MCF 10A (cell line): Measurements from ENCODE around the gene DNAJC21. TPM values are rescaled to one million over a fixed set of nuclear protein-coding genes. Genes with fewer than 3 reads are reported as not detected.

Experiments used
- Bru-seq: library from RNA; stranded (reverse); fragments of 400-500 nt; gene quantifications from one replicate; lab custom pipeline; 2021; lab: Mats Ljungman, UMichigan
- BruChase-seq, 2 experiments: library from RNA; stranded (reverse); fragments of 400-500 nt; gene quantifications; one replicate each; lab custom pipeline; 2021; lab: Mats Ljungman, UMichigan
- BruUV-seq: library from RNA; stranded (reverse); fragments of 400-500 nt; replicated peaks from 2 replicates; lab custom pipeline; 2021; lab: Mats Ljungman, UMichigan
- CTCF ChIA-PET: fragments of 300-600 bp; sonication (Branson Sonifier 250); formaldehyde crosslinking; extraction: SDS; loops from one replicate; lab custom pipeline; 2021; ENCODE audit warnings: antibody characterized with exemption, inconsistent platforms; lab: Yijun Ruan, JAX
- POLR2A ChIA-PET: fragments of 300-600, 350-650 bp; sonication (Branson Sonifier 250); formaldehyde crosslinking; extraction: SDS; loops from one replicate; lab custom pipeline; 2020; ENCODE audit warnings: antibody characterized with exemption, inconsistent platforms; lab: Yijun Ruan, JAX
- DNase-seq: peaks from one replicate; pipeline ENCODE4 v3.0.0-alpha.2; 2018; ENCODE audit not compliant: unreplicated experiment
- H3K27ac Mint-ChIP-seq: one replicate; pipeline ENCODE4 v1.8.0; 2022; ENCODE audit warnings: mild to moderate bottlenecking, low read depth, mixed read lengths; ENCODE audit not compliant: unreplicated experiment
- H3K27me3 Mint-ChIP-seq: one replicate; pipeline ENCODE4 v1.8.0; 2022; ENCODE audit warnings: mixed read lengths; ENCODE audit not compliant: insufficient read depth, unreplicated experiment
- H3K36me3 Mint-ChIP-seq: one replicate; pipeline ENCODE4 v1.8.0; 2022; ENCODE audit warnings: mild to moderate bottlenecking, moderate library complexity, mixed read lengths; ENCODE audit not compliant: insufficient read depth, unreplicated experiment
- H3K4me1 Mint-ChIP-seq: one replicate; pipeline ENCODE4 v1.8.0; 2022; ENCODE audit warnings: mixed read lengths; ENCODE audit not compliant: insufficient read depth, unreplicated experiment
- H3K4me3 Mint-ChIP-seq: one replicate; pipeline ENCODE4 v1.8.0; 2022; ENCODE audit warnings: mild to moderate bottlenecking, moderate library complexity, mixed read lengths; ENCODE audit not compliant: unreplicated experiment
- H3K9me3 Mint-ChIP-seq: one replicate; pipeline ENCODE4 v1.8.0; 2022; ENCODE audit warnings: mixed read lengths; ENCODE audit not compliant: unreplicated experiment
- CTCF ChIP-seq: fragments of 200-600 bp; IDR thresholded peaks from one replicate; pipeline ENCODE4 v1.8.0; 2022; ENCODE audit warnings: antibody characterized with exemption, mild to moderate bottlenecking; ENCODE audit not compliant: unreplicated experiment
- intact Hi-C: fragments of 100-400 bp; cut with micrococcal nuclease; formaldehyde crosslinking; loops from 2 replicates; pipeline ENCODE4 v1.14.1; 2022
- long read RNA-seq: library from polyadenylated mRNA; stranded (forward); transcript quantifications from one replicate; pipeline ENCODE4 v2.0.0, GENCODE V29; 2022
- total RNA-seq: library from RNA; stranded (reverse); gene quantifications from 2 replicates; pipeline ENCODE4 v1.2.3, GENCODE V29; 2022

The DNAJC21 gene
- total RNA-seq, result 62.3 and 64.6 TPM in 2 replicates
- percentile 81 among the genes with signal in this experiment for Bru-seq, nascent RNA
- percentile 90 among the genes with signal in this experiment for BruChase-seq, experiment 1, labeled RNA remaining after a 6-hour chase
- percentile 83 among the genes with signal in this experiment for BruChase-seq, experiment 2, labeled RNA remaining after a 2-hour chase
- long read RNA-seq, full-length matches to known transcripts, result 160 of 183 reads
- long read RNA-seq, partial matches to known transcripts, result 5 of 183 reads
- long read RNA-seq, other reads (novel, unspliced or antisense), result 18 of 183 reads

GRCh38 chr5:34929134-34929719 lies at the start of gene DNAJC21:
Gene DNAJC21 (plus strand): TSS chr5:34929559. CDS start chr5:34929820, 261 bp downstream.
- BruUV-seq, result no TSS peak
- DNase-seq, result peak; percentile 98
- Mint-ChIP-seq H3K4me3 (peak within 1 kb of the TSS; percentile 99), H3K9me3 (no peaks in the 10 kb centered on the region), H3K27ac (peak within 1 kb of the TSS; percentile 98), H3K27me3 (no peaks in the 10 kb centered on the region), H3K4me1 (peaks cover 14% of the 10 kb centered on the region), H3K36me3 (peaks cover 37% of the 10 kb centered on the region)
- no peak for TF ChIP-seq CTCF
- ChIA-PET CTCF (interaction anchor here (0.6 to 1.8 kb wide), 6 partner anchors 12 to 431 kb away, joined by 3 to 13 read pairs (median 4); no protein-coding TSS in a partner anchor), POLR2A (interaction anchor here (0.5 to 3.8 kb wide), 21 partner anchors 10 to 1947 kb away, joined by 3 to 157 read pairs (median 4); partner anchors contain the start of genes AMACR, BRIX1, NIPBL and RAD1)
- intact Hi-C loops, result loop anchor here (2.0 kb wide), 1 partner anchor 14 kb away; the partner anchor contains the start of genes BRIX1 and RAD1

- no peaks in the 10 kb centered on the region for H3K9me3 Mint-ChIP-seq
- H3K27me3 Mint-ChIP-seq, result no peaks in the 10 kb centered on the region
- no peak for TF ChIP-seq CTCF
- DNase-seq, result no peak
- CTCF ChIA-PET, result interaction anchor here (0.9 to 1.2 kb wide), 4 partner anchors 9 to 395 kb away, joined by 4 to 6 read pairs (median 4); no protein-coding TSS in a partner anchor
- POLR2A ChIA-PET, result interaction anchor here (0.6 kb wide), 1 partner anchor 34 kb away, joined by 4 read pairs; no protein-coding TSS in a partner anchor
- intact Hi-C loops, result no loop called here
- H3K4me3 Mint-ChIP-seq, result no peak overlapping the region
- no peaks in the 10 kb centered on the region for H3K36me3 Mint-ChIP-seq
- H3K27ac Mint-ChIP-seq, result no peak overlapping the region
- BruUV-seq, result no TSS peak
- no peaks in the 10 kb centered on the region for H3K4me1 Mint-ChIP-seq
Measured at GRCh38 chr5:34881246-34881645, 48.1 kb upstream of the DNAJC21 start.

GRCh38 chr5:34886392-34887119 lies 42.8 kb upstream of the DNAJC21 start:
- H3K4me3 Mint-ChIP-seq, result no peak overlapping the region

More at GRCh38 chr5:34886392-34887119, 42.8 kb upstream of the DNAJC21 start:
- peaks cover under 1% of the 10 kb centered on the region for H3K36me3 Mint-ChIP-seq
- CTCF ChIA-PET, result interaction anchor here (0.6 to 1.9 kb wide), 9 partner anchors 8 to 412 kb away, joined by 3 to 10 read pairs (median 4); no protein-coding TSS in a partner anchor
- no peak for TF ChIP-seq CTCF
- H3K27me3 Mint-ChIP-seq, result no peaks in the 10 kb centered on the region
- POLR2A ChIA-PET, result interaction anchor here (0.7 to 1.2 kb wide), 3 partner anchors 26 to 401 kb away, joined by 3 to 4 read pairs (median 3); no protein-coding TSS in a partner anchor
- no peaks in the 10 kb centered on the region for H3K9me3 Mint-ChIP-seq
- no peak for DNase-seq
- H3K4me1 Mint-ChIP-seq, result no peaks in the 10 kb centered on the region
- H3K27ac Mint-ChIP-seq, result no peak overlapping the region
- BruUV-seq, result no TSS peak
- intact Hi-C loops, result no loop called here
